Chondrocyte (in vitro differentiated cells): ENCODE data around the gene GNB5. TPM values are rescaled to one million over a fixed set of nuclear protein-coding genes. Genes with fewer than 3 reads are reported as not detected.
"Not testable (repeated sequence)": the region's sequence is repeated elsewhere in the genome, so short reads cannot be mapped to it uniquely, and the experiment has no call there.

Experiments
- DNase-seq: peaks from one replicate; pipeline ENCODE4 v3.0.0; 2021; ENCODE audit warnings: mixed read lengths, low spot score
- H3K27ac Mint-ChIP-seq: one replicate; pipeline ENCODE4 v1.8.0; 2021; ENCODE audit warnings: mild to moderate bottlenecking, moderate library complexity, mixed read lengths; ENCODE audit not compliant: unreplicated experiment
- H3K27me3 Mint-ChIP-seq: 2 replicates; pipeline ENCODE4 v1.8.0; 2021; ENCODE audit warnings: low read depth, mixed read lengths
- H3K36me3 Mint-ChIP-seq: 2 replicates; pipeline ENCODE4 v1.8.0; 2021; ENCODE audit warnings: low read depth, mixed read lengths
- H3K4me1 Mint-ChIP-seq: 2 replicates; pipeline ENCODE4 v1.8.0; 2021; ENCODE audit warnings: low read depth, mild to moderate bottlenecking, mixed read lengths
- H3K4me3 Mint-ChIP-seq: one replicate; pipeline ENCODE4 v1.8.0; 2021; ENCODE audit warnings: mild to moderate bottlenecking, moderate library complexity, mixed read lengths; ENCODE audit not compliant: unreplicated experiment
- H3K9me3 Mint-ChIP-seq: 2 replicates; pipeline ENCODE4 v1.8.0; 2021; ENCODE audit warnings: low read depth, mixed read lengths
- CTCF ChIP-seq: fragments of 200-600 bp; sonication (generic); IDR thresholded peaks from 2 replicates; pipeline ENCODE4 v1.5.0; 2021; ENCODE audit warnings: antibody characterized with exemption, mild to moderate bottlenecking, moderate library complexity
- total RNA-seq: library from RNA; stranded (reverse); gene quantifications from 3 replicates; pipeline ENCODE4 v1.2.1, GENCODE V29; 2021

GNB5 gene
- total RNA-seq, 1 donor from 2014 or later: 25.7 TPM

DNA sequence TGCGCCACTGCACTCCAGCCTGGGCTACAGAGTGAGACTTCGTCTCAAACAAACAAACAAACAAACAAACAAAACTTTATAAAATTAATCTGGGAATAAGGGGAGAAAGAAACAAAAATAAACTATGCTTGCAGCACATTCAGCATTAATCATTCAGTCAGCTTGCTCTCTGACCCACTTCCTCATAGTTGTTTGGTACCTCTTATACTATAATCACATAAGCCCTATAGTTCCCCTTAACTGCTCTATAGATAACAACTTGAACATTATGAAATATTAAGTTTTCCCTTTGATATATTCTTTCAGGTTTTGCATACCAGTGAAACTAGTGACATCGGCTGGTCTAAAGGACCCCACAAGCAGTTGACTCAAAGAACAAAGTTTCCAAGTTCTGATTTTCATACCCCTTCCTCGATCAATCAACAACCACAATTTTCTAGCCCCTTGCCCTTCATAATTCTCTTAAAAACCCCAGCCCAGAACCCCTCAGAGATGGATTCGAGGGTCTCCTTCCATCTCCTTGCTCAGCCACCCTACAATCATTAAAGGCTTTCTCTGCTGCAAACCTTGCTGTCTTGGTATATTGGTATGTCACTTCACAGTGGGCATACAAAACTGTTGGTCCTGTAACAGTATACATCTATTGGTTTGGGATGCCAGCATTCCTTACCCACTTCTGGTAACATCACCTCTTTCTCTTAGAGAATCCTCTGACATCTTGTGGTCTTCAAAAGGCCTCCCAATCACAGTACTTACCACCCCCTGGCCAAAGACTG lies 105.0 kb downstream of the GNB5 start:
- Mint-ChIP-seq H3K4me1 (peaks cover 11% of the 10 kb centered on the region), H3K36me3 (peaks cover 3% of the 10 kb centered on the region), H3K27me3 (no peaks in the 10 kb centered on the region), H3K4me3 (no peak overlapping the region), H3K27ac (no peak overlapping the region), H3K9me3 (peaks cover 11% of the 10 kb centered on the region)
- no peak for TF ChIP-seq CTCF
- DNase-seq: no peak

GRCh38 chr15:52085299-52085698 lies 105.9 kb downstream of the GNB5 start:
- Mint-ChIP-seq H3K27me3 (no peaks in the 10 kb centered on the region), H3K36me3 (peaks cover 2% of the 10 kb centered on the region), H3K27ac (no peak overlapping the region), H3K9me3 (peaks cover 7% of the 10 kb centered on the region), H3K4me3 (no peak overlapping the region), H3K4me1 (peaks cover 11% of the 10 kb centered on the region)
- no peak for DNase-seq
- TF ChIP-seq CTCF: no peak

DNA sequence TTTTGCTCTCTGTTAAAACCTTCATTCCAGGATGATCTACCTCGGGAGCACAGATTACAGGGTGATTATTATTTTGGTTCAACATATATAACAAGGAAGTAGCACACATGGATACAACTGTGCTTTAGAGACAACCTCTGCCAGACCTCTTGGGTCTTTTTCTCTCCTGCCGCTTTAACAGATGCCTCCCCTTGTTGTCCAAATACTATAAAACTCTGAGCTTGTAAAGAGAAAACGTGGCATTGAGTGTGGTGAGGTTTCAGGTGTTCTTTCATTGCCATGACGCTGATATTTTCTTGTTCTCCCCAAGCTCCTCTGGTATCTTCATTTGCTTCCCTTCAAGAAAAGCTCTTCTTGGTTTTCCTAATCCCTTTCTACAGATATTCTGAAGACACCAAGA lies 107.6 kb downstream of the GNB5 start:
- peaks cover 11% of the 10 kb centered on the region for H3K4me1 Mint-ChIP-seq

GRCh38 chr15:52083037-52083359 lies 108.2 kb downstream of the GNB5 start:
- H3K4me1 Mint-ChIP-seq: peaks cover 11% of the 10 kb centered on the region
- not testable (repeated sequence) for H3K27me3 Mint-ChIP-seq, H3K9me3 Mint-ChIP-seq, H3K27ac Mint-ChIP-seq, DNase-seq, H3K4me3 Mint-ChIP-seq, H3K36me3 Mint-ChIP-seq

More for the DNA sequence above, 107.6 kb downstream of the GNB5 start:
- H3K36me3 Mint-ChIP-seq: no peaks in the 10 kb centered on the region
- no peak overlapping the region for H3K4me3 Mint-ChIP-seq
- no peaks in the 10 kb centered on the region for H3K27me3 Mint-ChIP-seq
- H3K9me3 Mint-ChIP-seq: no peaks in the 10 kb centered on the region
- no peak overlapping the region for H3K27ac Mint-ChIP-seq
- DNase-seq: no peak
- no peak for TF ChIP-seq CTCF

GRCh38 chr15:52082197-52083036 lies 108.8 kb downstream of the GNB5 start:
- H3K9me3 Mint-ChIP-seq: no peaks in the 10 kb centered on the region
- no peak overlapping the region for H3K27ac Mint-ChIP-seq
- no peaks in the 10 kb centered on the region for H3K27me3 Mint-ChIP-seq
- no peak overlapping the region for H3K4me3 Mint-ChIP-seq
- H3K36me3 Mint-ChIP-seq: no peaks in the 10 kb centered on the region
- no peak for DNase-seq
- H3K4me1 Mint-ChIP-seq: peaks cover 11% of the 10 kb centered on the region
- no peak for TF ChIP-seq CTCF
